SK-N-SH treated with all-trans-retinoic acid at 6 μM for 48 hours (cell line): ENCODE data around the gene ANK2.

Experiments
- CREB5 ChIP-seq: fragments of 250-450 bp; sonication (Bioruptor Pico); IDR thresholded peaks from 2 replicates; pipeline ENCODE4 v1.5.1; 2020; ENCODE audit warnings: low read depth, mild to moderate bottlenecking, moderate library complexity
- TSHZ2 ChIP-seq: fragments of 250-450 bp; sonication (Bioruptor Pico); IDR thresholded peaks from 2 replicates; pipeline ENCODE4 v1.5.0; 2020; ENCODE audit warnings: mild to moderate bottlenecking, moderate library complexity
- ZC3H10 ChIP-seq: fragments of 250-450 bp; sonication (Bioruptor Pico); IDR thresholded peaks from 2 replicates; pipeline ENCODE4 v1.5.1; 2021; ENCODE audit warnings: mild to moderate bottlenecking, moderate library complexity
- ZFP3 ChIP-seq: fragments of 250-450 bp; sonication (Bioruptor Pico); IDR thresholded peaks from 2 replicates; pipeline ENCODE4 v1.5.0; 2020; ENCODE audit warnings: mild to moderate bottlenecking, moderate library complexity

- TF ChIP-seq ZC3H10 (no peak), ZFP3 (CRISPR knock-in tag) (no peak), TSHZ2 (CRISPR knock-in tag) (no peak), CREB5 (CRISPR knock-in tag) (no peak)
Measured at GRCh38 chr4:113273721-113274220, 224.3 kb downstream of the ANK2 start.
